GM21576 (cell line): ENCODE data around the gene KIF14.
A peak's percentile ranks its signal among the peaks of the same experiment; 100 is the strongest.
"Not testable (repeated sequence)": the region's sequence is repeated elsewhere in the genome, so short reads cannot be mapped to it uniquely, and the experiment has no call there.

ENCODE experiments used
- ATAC-seq: cut with Tn5 transposase; IDR thresholded peaks from one replicate; pipeline ENCODE4 v1.9.1; 2021; ENCODE audit warnings: mild to moderate bottlenecking, moderate library complexity; ENCODE audit not compliant: unreplicated experiment

Gene KIF14

DNA sequence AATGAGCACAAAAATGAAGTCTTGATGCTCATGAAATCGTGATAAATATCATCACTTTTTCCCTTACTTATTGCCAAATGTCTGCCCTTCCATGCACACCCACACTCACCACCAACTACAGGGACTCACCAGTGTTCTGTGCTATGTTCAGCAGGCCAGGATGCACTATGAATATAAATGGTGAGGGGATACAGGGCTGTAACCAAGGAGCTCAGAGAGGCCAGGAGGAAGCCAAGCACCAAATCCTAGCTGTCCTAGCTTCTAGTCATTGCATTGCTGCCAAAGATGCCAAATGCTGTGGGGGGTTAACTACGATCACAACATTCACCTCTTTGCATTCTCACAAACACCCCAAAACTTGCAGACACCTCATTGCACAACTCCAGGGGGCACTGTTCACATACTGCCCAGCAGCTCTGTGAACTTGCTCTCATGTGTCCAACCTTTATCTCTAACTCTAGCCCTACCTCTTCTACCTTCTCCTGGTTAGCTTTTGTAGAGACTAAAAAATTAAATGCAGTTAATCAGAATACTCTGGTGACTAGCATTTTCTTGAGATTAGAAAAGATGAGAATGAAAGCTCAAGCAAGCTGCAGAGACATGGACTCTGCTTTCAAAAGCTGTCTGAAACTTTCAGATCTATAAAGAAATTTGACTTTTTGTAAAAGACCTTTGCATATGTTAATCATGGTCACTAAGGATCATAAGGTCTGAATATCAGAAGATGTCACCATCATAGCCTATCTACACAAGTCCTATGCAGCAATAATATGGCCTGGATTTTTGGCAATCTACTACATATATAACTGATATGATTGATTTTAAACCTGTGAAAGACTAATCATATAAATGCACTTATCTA, 13.9 kb upstream of the KIF14 start:
- no peak for ATAC-seq

- ATAC-seq, result no peak
Measured at GRCh38 chr1:200631375-200631774, 10.8 kb upstream of the KIF14 start.

DNA sequence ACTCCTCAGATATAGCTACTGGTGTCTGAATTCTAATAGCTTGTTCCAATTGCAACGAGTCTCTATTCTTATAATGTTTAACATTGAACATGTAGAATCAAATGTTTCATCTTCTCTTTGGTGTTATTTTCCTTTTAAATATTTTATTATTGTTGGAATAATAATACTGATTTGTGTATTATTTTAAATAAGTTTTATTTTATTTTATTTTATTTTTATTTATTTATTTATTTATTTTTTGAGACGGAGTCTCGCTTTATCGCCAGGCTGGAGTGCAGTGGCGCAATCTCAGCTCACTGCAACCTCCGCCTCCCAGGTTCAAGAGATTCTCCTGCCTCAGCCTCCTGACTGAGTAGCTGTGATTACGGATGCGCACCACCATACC, 10.0 kb upstream of the KIF14 start:
- not testable (repeated sequence) for ATAC-seq

DNA sequence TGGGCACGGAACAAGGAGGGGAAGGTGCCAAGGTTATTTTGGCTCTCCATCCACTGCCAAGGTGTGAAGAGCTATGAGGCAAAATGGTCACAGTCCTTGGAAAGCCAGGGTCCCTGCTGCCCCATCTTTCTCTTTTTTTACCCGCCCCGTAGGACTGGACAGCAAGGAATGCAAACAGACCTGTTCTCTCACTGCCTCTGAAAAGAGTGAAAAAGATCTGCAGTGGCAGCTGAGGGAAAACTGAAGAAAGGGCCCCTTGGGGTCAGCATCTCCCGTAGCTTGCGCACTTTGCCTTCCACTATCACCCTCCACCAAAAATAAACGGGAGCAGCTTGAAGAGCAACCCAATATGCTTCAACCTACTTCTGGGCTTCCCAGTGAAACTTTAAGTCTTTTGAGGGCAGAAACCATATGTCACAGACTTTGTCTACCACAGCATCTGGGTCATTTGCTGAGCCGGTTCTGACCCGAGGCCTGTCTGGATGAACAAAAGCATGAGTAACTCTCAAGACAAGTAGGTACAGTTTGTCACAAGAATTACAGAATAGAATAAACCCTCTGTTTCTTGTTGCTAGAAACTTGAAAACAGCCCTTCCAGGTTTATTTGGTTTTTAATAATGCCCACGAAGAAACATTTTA, 9.4 kb upstream of the KIF14 start:
- no peak for ATAC-seq

- peak; percentile 64 for ATAC-seq
Measured at GRCh38 chr1:200628223-200628881, 7.8 kb upstream of the KIF14 start.

DNA sequence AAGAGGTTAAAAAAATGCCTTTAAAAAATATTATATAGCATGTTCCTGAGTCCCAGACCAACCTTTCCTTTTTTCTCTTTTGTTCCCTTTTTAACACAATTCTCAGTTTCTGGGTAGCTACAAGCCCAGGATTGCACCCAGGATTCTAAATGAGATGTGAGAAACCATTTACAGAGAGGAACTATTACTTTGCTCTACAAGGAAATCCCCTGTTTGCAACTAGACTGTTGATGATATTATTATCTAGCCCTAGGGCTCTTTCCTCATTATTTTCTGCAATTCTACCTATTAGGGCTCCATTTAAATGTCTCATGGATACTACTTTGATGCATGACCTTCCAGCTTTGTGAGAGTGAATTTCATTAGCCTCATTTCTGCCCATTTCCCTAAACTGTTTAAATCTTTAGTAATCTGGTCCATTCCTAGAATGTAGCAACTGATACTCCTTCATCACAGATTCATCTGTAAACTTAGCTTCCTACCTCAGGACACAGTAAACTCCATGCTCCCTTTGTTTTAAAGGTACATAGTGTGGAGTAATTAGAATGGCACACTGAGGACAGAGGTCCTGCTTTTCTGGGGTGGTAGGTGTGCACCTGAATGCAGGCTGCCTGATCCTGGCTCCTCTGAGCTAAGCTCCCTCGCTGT, 7.1 kb upstream of the KIF14 start:
- peak; percentile 28 for ATAC-seq

- ATAC-seq, result no peak
Measured at GRCh38 chr1:200626853-200627534, 6.4 kb upstream of the KIF14 start.

GRCh38 chr1:200625381-200625824, 4.9 kb upstream of the KIF14 start:
- ATAC-seq, result no peak

GRCh38 chr1:200624679-200625335, 4.3 kb upstream of the KIF14 start:
- ATAC-seq, result no peak

DNA sequence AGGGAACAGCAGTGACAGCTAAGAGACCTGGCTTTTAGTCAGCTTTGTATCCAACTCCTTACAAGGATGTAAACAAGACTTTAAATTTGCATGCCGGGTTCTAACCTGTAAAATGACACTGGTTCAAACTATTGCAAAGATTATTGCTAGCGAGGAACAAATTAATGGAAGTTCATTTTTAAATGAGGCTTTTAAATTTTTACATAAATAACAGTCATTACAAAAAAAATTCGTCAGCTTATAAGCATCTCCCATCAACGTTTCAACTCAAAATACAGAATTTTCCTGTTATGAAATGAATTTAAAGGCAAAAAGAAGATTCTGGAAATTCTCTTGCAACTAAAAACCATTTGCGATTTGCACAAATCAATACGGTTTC, 668 bp downstream of the KIF14 start:
- no peak for ATAC-seq

DNA sequence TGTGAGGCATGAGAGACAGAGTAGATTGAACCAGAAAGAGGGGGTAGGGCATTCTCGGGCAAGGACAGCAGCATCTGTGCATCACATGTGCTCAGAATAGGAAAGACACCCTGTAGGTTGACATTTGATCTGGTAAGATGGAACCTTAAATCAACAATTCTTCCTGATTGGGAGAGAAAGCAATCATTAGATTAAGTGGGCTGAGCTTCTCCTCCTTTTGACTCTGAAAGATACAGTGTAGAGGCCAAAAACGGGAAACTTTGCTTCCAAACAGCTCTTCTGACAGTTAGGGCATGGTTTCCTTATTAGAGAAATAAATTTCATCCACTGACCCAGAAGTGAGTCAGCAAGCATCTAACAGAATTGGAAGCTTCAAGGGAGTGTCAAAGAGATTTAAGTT, 9.7 kb downstream of the KIF14 start:
- ATAC-seq, result no peak

GRCh38 chr1:200602632-200603031, 17.9 kb downstream of the KIF14 start:
- no peak for ATAC-seq

- ATAC-seq, result no peak
Measured at GRCh38 chr1:200590001-200590400, 30.6 kb downstream of the KIF14 start.

DNA sequence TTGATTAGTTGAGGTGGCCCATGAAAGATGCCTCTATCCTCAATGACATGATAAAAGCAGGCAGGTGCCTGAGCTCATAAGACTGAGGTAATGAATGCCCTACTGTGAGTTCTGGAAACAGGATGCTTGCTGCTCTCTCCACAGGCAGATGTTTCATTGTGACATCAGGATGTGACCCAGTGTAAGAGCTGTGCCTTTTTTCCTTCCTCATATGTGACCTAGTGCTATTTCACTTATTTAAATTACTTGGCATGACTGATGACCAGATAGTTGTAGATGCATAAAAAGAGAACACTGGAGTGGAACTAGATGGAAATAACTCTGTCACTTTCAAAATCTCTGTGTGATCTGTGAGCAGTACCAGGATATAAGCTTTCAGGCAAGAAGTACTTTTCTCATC, 31.9 kb downstream of the KIF14 start:
- peak; percentile 69 for ATAC-seq

DNA sequence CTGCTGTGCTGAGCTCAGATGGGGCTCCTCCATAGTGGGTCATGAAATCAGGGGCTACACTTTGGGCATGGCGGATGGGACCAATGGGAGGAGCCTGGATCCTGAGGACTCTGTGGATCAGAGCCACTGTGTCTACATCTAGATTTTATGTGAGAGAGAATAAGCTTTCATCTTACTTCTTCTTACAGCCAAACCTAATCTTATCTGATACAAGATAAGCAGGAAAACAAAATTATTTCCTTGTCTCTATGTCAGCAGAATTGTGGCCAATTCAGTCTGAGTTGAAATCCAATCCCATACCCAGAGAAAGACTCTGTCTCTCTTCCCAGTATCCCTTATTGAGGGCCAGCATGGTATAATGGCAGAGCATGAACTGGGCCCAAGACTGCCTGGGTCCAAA, 56.2 kb downstream of the KIF14 start:
- no peak for ATAC-seq

DNA sequence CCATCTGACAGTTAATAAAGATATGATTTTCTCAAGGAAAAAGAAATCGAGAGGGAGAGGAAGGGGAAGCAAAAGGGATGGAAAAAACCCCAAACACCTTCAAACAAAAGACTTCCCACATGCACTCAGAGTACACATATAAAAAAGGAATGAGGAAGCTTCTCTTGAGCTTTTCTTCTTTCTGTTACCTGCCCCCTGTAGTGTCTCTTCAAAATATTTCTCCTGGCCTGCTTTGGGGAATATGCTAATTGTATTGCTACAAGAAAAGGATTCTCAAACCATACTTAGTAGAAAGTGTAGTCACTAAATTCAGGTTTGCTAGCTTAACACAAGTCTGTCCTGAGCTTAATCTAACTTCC, 58.7 kb downstream of the KIF14 start:
- ATAC-seq, result peak; percentile 28

- ATAC-seq, result peak; percentile 49
Measured at GRCh38 chr1:200558866-200559459, 61.6 kb downstream of the KIF14 start.

- ATAC-seq, result no peak
Measured at GRCh38 chr1:200556002-200556401, 64.5 kb downstream of the KIF14 start.

DNA sequence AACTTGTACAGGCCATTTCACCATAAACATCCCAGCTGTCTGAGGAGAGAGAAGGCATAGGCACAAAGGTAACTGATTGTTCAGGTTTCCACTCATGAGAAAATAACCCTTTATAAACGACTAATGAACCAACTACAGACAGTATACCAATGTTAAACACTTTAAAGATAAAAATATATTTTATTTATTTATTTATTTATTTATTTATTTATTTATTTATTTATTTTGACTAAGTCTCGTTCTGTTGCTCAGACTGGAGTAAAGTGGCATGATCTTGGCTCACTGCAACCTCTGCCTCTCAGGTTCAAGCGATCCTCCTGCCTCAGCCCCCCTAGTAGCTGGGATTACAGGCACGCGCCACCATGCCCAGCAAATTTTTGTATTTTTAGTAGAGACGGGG, 67.8 kb downstream of the KIF14 start:
- ATAC-seq, result not testable (repeated sequence)

DNA sequence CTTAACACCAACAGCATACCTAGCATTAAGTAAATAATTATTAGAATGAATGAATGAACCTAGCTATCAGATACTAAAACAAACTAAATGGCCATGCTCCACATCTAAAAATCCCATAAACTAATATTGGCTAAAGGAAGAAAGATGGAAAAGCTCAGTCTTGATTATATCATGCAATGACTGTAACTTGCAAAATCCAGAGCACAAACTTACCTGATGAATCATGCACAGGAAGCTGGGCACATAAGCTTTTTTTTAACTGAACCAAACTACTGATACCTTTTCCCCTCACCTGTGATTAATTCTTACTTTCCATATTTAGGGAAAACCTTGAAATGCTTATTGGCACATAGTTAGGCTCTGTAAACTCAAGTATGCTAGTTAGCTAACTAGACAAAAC, 70.2 kb downstream of the KIF14 start:
- ATAC-seq, result no peak
